SK-N-MC (cell line): Measurements from ENCODE around the gene ACSM4.

Experiments used
- DNase-seq: peaks from one replicate; pipeline ENCODE4 v3.0.0-alpha.2; 2011; ENCODE audit warnings: low read depth, low spot score
- H3K27ac ChIP-seq: fragments of 200-600 bp; sonication (generic); 2 replicates; pipeline ENCODE4 v1.5.1; 2016; ENCODE audit warnings: mixed run types
- H3K36me3 ChIP-seq: fragments of 200-600 bp; sonication (generic); 2 replicates; pipeline ENCODE4 v1.6.1; 2017; ENCODE audit warnings: antibody characterized with exemption, low read length, mixed read lengths; ENCODE audit not compliant: insufficient read depth
- H3K4me3 ChIP-seq: fragments of 200-600 bp; sonication (generic); 2 replicates; pipeline ENCODE4 v1.5.1; 2016
- H3K9ac ChIP-seq: fragments of 200-600 bp; sonication (generic); 2 replicates; pipeline ENCODE4 v1.8.0; 2017; ENCODE audit warnings: mixed run types, mixed read lengths; ENCODE audit not compliant: insufficient read length
- H3K9me3 ChIP-seq: fragments of 200-600 bp; sonication (generic); 2 replicates; pipeline ENCODE4 v1.6.1; 2017; ENCODE audit warnings: low read depth, mild to moderate bottlenecking, antibody characterized with exemption, low read length, moderate library complexity, mixed read lengths
- EZH2 ChIP-seq: fragments of 200-600 bp; sonication (generic); IDR thresholded peaks from one replicate; pipeline ENCODE4 v1.6.1; 2017; ENCODE audit warnings: antibody characterized with exemption
- FOXP2 ChIP-seq: optimal IDR thresholded peaks from 2 replicates; pipeline ENCODE3; 2011; ENCODE audit warnings: mild to moderate bottlenecking, moderate library complexity; ENCODE audit not compliant: insufficient read depth; ENCODE audit errors: extremely low read length, control extremely low read depth
- POLR2AphosphoS5 ChIP-seq: IDR thresholded peaks from 2 replicates; pipeline ENCODE4 v1.6.1; 2012; ENCODE audit warnings: mild to moderate bottlenecking, low read depth, low read length, borderline replicate concordance

The ACSM4 gene

DNA sequence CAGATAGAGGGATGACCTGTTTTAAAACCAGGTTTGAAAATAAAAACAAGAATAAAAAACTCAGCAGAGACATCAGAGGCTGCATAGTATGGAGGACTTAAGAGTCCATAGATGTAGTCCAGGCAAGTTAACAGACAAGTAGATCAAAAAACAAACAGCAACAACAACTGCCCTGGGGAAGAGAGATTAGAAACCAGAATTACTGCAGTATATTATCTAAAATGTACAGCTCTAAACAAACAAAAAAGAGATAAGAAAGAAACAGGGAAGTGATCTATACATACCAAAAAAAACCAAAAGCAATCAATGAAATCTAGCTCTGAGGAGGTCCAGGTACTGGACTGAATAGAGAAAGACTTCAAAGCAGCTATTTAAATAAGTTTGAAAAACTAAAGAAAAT lies 48.8 kb downstream of the ACSM4 start:
- no peak for TF ChIP-seq EZH2
- TF ChIP-seq POLR2AphosphoS5 = no peak
- no peak for TF ChIP-seq FOXP2

DNA sequence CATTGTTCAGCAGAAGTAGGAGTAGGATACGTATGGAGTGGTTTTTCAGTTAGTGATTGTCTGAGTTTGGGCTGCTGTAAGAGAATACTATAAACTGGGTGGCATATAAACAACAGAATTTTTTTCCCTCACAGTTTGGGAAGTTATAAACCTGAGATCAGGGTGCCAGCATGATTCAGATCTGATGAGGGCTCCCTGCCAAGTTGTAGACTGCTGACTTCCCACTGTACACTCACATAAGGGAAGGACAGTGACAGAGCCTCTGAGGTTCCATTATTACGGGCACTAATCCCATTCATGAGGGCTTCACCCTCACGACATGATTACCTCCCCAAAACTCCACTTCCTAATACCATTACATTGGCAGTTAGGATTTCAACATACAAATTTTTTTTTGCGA lies 50.7 kb downstream of the ACSM4 start:
- TF ChIP-seq EZH2 = no peak
- TF ChIP-seq FOXP2 = no peak
- no peak for TF ChIP-seq POLR2AphosphoS5
- DNase-seq = no peak

More for the DNA sequence above, 48.8 kb downstream of the ACSM4 start:
- H3K36me3 ChIP-seq = no peaks in the 10 kb centered on the region
- no peak for DNase-seq
- no peaks in the 10 kb centered on the region for H3K9me3 ChIP-seq
- H3K9ac ChIP-seq = no peak overlapping the region
- no peak overlapping the region for H3K27ac ChIP-seq
- no peak overlapping the region for H3K4me3 ChIP-seq

DNA sequence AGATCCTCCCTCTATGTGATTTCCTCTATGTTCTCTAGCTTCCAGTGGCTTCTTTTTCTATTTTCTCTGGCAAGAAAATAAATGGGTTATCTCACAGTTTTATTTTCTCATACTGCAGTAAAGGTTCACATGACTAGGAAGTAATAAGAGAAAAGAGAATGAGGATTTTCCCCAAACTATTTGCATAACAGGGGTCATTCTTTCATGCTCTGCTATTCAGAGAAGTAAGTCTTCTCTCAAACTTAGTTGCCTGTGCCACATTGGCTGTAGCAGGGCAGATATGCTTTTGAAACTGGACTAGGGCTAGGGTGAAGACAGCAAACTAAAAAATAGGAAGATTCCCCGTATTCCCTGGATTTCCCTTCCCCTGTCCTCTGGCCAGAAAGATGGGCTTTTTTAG lies 57.4 kb downstream of the ACSM4 start:
- DNase-seq = no peak
- no peak for TF ChIP-seq POLR2AphosphoS5
- no peak for TF ChIP-seq FOXP2
- TF ChIP-seq EZH2 = no peak
- Histone ChIP-seq H3K27ac (no peak overlapping the region), H3K9ac (no peak overlapping the region), H3K4me3 (no peak overlapping the region), H3K36me3 (no peaks in the 10 kb centered on the region), H3K9me3 (no peaks in the 10 kb centered on the region)

More for the DNA sequence above, 50.7 kb downstream of the ACSM4 start:
- Histone ChIP-seq H3K4me3 (no peak overlapping the region), H3K9me3 (no peaks in the 10 kb centered on the region), H3K36me3 (no peaks in the 10 kb centered on the region), H3K9ac (no peak overlapping the region), H3K27ac (no peak overlapping the region)

DNA sequence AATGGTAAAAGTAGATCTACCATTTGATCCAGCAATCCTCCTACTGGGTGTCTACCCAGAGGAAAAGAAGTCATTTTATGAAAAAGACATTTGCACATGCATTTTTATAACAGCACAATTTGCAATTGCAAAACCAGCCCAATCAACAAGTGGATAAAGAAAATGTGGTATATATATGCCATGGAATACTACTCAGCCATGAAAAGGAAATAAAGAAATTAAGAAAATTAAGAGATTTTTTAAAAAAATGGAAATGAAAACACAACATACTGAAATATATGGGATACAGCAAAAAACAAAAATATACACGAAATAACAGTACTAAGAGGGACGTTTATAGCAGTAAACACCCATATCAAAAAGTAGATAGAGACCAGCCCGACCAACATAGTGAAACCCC lies 58.9 kb downstream of the ACSM4 start:
- TF ChIP-seq POLR2AphosphoS5 (no peak), FOXP2 (no peak), EZH2 (no peak)
- DNase-seq = no peak
- H3K36me3 ChIP-seq = no peaks in the 10 kb centered on the region

DNA sequence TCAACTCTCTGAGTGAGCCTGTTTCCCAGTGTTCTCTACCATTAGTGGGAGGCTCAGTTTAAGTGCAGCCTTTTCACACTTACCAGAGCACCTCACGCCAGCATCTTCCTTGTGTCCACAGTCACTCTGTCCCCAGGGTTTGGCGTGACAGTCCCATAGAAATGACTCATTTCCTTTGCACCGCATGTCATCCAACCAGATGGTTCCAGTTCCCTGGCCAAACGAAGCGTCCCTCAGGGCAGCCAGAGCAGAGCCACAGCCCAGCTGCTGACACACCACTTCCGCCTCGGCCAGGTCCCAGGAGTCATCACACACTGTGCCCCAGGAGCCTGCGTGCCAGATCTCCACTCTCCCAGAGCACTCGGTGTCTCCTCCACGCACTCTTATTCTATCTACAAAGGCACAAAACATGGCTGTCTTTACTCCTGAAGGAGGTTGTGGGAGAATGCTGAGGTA lies 65.4 kb downstream of the ACSM4 start:
- Histone ChIP-seq H3K9ac (no peak overlapping the region), H3K4me3 (no peak overlapping the region), H3K27ac (no peak overlapping the region), H3K36me3 (no peaks in the 10 kb centered on the region), H3K9me3 (no peaks in the 10 kb centered on the region)
- TF ChIP-seq POLR2AphosphoS5 (no peak), FOXP2 (no peak), EZH2 (no peak)
- no peak for DNase-seq

More for the DNA sequence above, 58.9 kb downstream of the ACSM4 start:
- no peak overlapping the region for H3K4me3 ChIP-seq
- H3K27ac ChIP-seq = no peak overlapping the region
- no peaks in the 10 kb centered on the region for H3K9me3 ChIP-seq
- H3K9ac ChIP-seq = no peak overlapping the region

DNA sequence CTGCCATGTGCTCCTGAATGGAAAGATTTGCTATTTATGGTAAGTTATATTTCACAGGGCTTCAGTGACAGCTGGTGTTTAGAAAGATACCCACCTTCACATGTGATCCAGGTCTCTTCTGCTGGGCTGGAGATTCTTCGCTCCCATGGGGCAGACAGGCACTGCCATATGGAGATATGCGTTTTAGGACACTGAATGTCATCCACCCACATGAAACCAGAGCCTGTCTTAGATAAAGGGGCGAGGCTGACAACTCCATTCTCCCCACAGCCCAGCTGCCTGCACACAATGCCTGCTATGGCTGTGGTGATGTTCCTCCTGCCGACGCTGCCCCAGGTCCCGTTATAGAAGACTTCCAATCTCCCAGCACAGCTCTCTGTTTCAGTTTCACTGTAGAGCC lies 69.4 kb downstream of the ACSM4 start:
- no peak for DNase-seq
- TF ChIP-seq EZH2 (no peak), POLR2AphosphoS5 (no peak)
- Histone ChIP-seq H3K4me3 (no peak overlapping the region), H3K36me3 (no peaks in the 10 kb centered on the region), H3K9me3 (no peaks in the 10 kb centered on the region), H3K27ac (no peak overlapping the region), H3K9ac (no peak overlapping the region)

DNA sequence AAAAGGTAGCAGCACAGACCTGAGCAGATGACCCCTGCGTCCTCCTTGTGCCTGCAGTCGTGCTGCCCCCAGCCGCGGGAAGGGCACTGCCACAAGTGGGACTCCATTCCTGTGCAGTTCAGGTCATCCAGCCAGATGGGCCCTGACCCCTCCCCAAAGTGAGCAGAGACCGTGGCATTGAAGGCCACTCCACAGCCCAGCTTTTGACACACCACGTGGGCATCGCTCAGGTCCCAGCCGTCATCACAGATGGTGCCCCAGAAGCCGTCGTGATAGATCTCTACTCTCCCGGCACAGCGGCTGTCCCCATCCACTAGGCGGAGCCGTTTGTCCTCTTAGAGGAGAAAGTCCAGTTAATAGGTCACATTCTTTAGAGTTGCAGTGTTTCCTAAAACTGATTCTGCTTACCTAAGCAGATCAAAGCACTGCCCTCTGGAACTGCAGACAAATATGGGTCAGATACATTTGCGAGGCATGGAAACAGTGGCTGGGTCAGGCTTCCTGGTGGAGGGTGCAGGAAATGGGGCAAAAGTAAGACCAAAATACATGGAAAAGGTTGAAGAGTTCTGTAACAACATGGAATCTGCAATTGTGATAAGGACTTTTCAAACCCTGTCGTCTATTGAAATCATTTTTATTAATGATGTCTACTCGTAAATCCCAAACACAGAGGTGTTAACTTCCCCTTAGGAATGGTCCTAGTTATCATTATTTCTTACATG lies 70.7 kb downstream of the ACSM4 start:
- Histone ChIP-seq H3K36me3 (no peaks in the 10 kb centered on the region), H3K9ac (no peak overlapping the region), H3K27ac (no peak overlapping the region), H3K4me3 (no peak overlapping the region), H3K9me3 (no peaks in the 10 kb centered on the region)
- DNase-seq = no peak
- TF ChIP-seq POLR2AphosphoS5 (no peak), FOXP2 (no peak), EZH2 (no peak)

- no peak overlapping the region for H3K4me3 ChIP-seq
- no peak overlapping the region for H3K27ac ChIP-seq
- H3K9ac ChIP-seq = no peak overlapping the region
These were observed 71.3 kb downstream of the ACSM4 start for GRCh38 chr12:7375145-7375543.

DNA sequence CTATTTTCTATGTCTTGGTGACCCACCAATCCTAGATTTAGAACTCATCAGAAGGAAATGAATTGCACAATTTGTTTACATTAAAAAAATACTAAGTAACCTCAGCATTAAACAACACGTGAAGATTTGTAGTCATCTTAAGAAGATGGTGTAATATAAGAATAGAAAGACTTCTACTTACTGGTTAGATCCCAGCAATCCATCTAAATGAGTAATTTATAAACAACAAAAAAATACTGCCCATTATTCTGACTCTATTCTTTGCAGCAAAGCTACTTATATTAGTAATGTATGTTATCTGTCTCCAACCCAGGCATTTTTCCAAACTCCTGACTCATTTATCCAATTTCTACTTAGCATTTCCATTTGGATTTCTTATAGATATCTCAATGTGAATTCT lies 72.3 kb downstream of the ACSM4 start:
- no peak for TF ChIP-seq EZH2
- Histone ChIP-seq H3K9ac (no peak overlapping the region), H3K36me3 (no peaks in the 10 kb centered on the region), H3K4me3 (no peak overlapping the region), H3K9me3 (no peaks in the 10 kb centered on the region), H3K27ac (no peak overlapping the region)
- no peak for DNase-seq

More at GRCh38 chr12:7375145-7375543, 71.3 kb downstream of the ACSM4 start:
- DNase-seq = no peak
- Histone ChIP-seq H3K9me3 (no peaks in the 10 kb centered on the region), H3K36me3 (no peaks in the 10 kb centered on the region)
- TF ChIP-seq EZH2 (no peak), POLR2AphosphoS5 (no peak), FOXP2 (no peak)
